Measurements from ENCODE around the gene MRPS5.
"Not testable (repeated sequence)": the region's sequence is repeated elsewhere in the genome, so short reads cannot be mapped to it uniquely, and the experiment has no call there.

Gene MRPS5

DNA sequence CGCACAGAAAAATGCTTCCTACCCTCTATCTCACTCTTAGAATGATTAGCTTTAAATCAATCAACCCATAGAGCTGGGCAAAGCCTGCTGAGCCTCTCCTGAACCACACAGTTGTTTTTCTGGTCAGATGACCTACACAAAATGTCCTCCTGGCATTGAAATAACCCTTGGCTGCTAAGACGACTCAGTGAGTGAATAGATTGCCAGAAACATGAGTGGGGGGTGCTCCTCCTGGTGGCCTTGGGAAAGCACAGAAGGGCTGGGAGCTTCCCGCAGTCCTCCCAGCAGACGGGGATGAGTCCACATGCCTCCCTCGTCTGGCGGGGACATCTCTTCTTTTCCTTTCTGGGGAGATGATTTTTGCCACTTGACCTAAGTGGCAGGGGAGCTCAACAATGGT lies 81.2 kb downstream of the MRPS5 start:
- Histone ChIP-seq H3K36me3 (no peaks in the 10 kb centered on the region), H3K4me1 (no peaks in the 10 kb centered on the region), H3K27me3 (no peaks in the 10 kb centered on the region), H4K20me1 (peaks cover 0 to 6% (median 0%) of the 10 kb centered on the region in 11 experiments; a peak in 3 of 22 replicates), H3K4me2 (no peak overlapping the region), H3K9ac (no peak overlapping the region), H3K27ac (no peak overlapping the region), H3K4me3 (no peak overlapping the region), H3K9me3 (replicated peaks in 1 of 11) (peaks cover 0 to 16% (median 0%) of the 10 kb centered on the region in 11 experiments; a peak in 7 of 22 replicates)
- TF ChIP-seq Cebpa-rat (IDR thresholded peaks at IDR 0.05): no peak

- Histone ChIP-seq H4K20me1 (peaks cover 0 to 6% (median 0%) of the 10 kb centered on the region in 11 experiments; a peak in 3 of 22 replicates), H3K27me3 (no peaks in the 10 kb centered on the region), H3K4me3 (no peak overlapping the region), H3K4me1 (no peaks in the 10 kb centered on the region), H3K9me3 (replicated peaks in 1 of 11) (peaks cover 0 to 16% (median 0%) of the 10 kb centered on the region in 11 experiments; a peak in 7 of 22 replicates), H3K36me3 (no peaks in the 10 kb centered on the region), H3K9ac (no peak overlapping the region), H3K27ac (no peak overlapping the region), H3K4me2 (no peak overlapping the region)
- TF ChIP-seq Cebpa-rat (IDR thresholded peaks at IDR 0.05): no peak
These were observed 81.6 kb downstream of the MRPS5 start for GRCh38 chr2:95039978-95040377.

DNA sequence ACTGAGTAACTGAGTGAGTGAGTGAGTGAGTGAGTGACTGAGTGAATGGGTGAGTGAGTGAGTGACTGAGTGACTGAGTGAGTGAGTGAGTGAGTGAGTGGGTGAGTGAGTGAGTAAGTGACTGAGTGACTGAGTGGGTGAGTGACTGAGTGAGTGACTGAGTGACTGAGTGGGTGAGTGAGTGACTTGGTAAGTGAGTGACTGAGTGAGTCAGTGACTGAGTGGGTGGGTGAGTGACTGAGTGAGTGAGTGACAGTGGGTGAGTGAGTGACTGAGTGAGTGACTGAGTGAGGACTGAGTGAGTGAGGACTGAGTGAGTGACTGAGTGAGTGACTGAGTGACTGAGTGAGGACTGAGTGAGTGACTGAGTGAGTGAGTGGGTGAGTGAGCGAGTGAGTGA lies 82.2 kb downstream of the MRPS5 start:
- Histone ChIP-seq H3K9me3 (replicated peaks in 1 of 11) (peaks cover 0 to 16% (median 0%) of the 10 kb centered on the region in 11 experiments; a peak in 7 of 22 replicates), H4K20me1 (peaks cover 0 to 6% (median 0%) of the 10 kb centered on the region in 11 experiments; a peak in 3 of 22 replicates), H3K9ac (no peak overlapping the region), H3K36me3 (no peaks in the 10 kb centered on the region), H3K27ac (no peak overlapping the region), H3K4me2 (no peak overlapping the region), H3K4me1 (no peaks in the 10 kb centered on the region), H3K4me3 (no peak overlapping the region), H3K27me3 (no peaks in the 10 kb centered on the region)
- no peak for TF ChIP-seq Cebpa-rat (IDR thresholded peaks at IDR 0.05)

- H3K9me3 ChIP-seq (replicated peaks in 1 of 11): peaks cover 0 to 16% (median 0%) of the 10 kb centered on the region in 11 experiments; a peak in 7 of 22 replicates
- no peaks in the 10 kb centered on the region for H3K27me3 ChIP-seq
- no peaks in the 10 kb centered on the region for H3K4me1 ChIP-seq
- no peak overlapping the region for H3K4me3 ChIP-seq
- H3K4me2 ChIP-seq: no peak overlapping the region
- no peak for TF ChIP-seq Cebpa-rat (IDR thresholded peaks at IDR 0.05)
- H4K20me1 ChIP-seq: peaks cover 0 to 6% (median 0%) of the 10 kb centered on the region in 11 experiments; a peak in 3 of 22 replicates
- H3K9ac ChIP-seq: no peak overlapping the region
- H3K36me3 ChIP-seq: no peaks in the 10 kb centered on the region
- no peak overlapping the region for H3K27ac ChIP-seq
These were observed 82.8 kb downstream of the MRPS5 start for GRCh38 chr2:95038635-95039298.

GRCh38 chr2:95037841-95038585 lies 83.6 kb downstream of the MRPS5 start:
- not testable (repeated sequence) for H3K4me3 ChIP-seq

DNA sequence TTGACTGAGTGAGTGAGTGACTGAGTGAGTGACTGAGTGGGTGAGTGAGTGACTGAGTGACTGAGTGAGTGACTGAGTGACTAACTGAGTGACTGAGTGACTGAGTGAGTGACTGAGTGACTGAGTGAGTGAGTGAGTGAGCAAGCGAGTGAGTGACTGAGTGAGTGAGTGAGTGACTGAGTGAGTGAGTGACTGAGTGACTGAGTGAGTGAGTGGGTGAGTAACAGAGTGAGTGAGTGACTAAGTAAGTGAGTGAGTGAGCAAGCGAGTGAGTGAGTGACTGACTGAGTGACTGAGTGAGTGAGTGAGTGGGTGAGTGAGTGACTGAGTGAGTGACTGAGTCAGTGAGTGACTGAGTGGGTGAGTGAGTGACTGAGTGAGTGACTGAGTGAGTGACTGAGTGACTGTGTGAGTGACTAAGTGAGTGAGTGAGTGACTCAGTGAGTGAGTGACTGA lies 84.2 kb downstream of the MRPS5 start:
- Histone ChIP-seq H3K27me3 (no peaks in the 10 kb centered on the region), H3K9ac (no peak overlapping the region), H3K27ac (no peak overlapping the region), H3K36me3 (no peaks in the 10 kb centered on the region), H3K9me3 (replicated peaks in 1 of 11) (peaks cover 0 to 16% (median 0%) of the 10 kb centered on the region in 11 experiments; a peak in 7 of 22 replicates), H3K4me2 (no peak overlapping the region), H3K4me1 (no peaks in the 10 kb centered on the region), H3K4me3 (no peak overlapping the region), H4K20me1 (no peaks in the 10 kb centered on the region; a peak in 2 of 22 replicates)
- TF ChIP-seq Cebpa-rat (IDR thresholded peaks at IDR 0.05): no peak

More at GRCh38 chr2:95037841-95038585, 83.6 kb downstream of the MRPS5 start:
- H3K9me3 ChIP-seq (replicated peaks in 1 of 11): peaks cover 0 to 16% (median 0%) of the 10 kb centered on the region in 11 experiments; a peak in 7 of 22 replicates
- H3K36me3 ChIP-seq, H3K27ac ChIP-seq, H3K4me2 ChIP-seq, H4K20me1 ChIP-seq, H3K9ac ChIP-seq, H3K4me1 ChIP-seq, H3K27me3 ChIP-seq: not testable (repeated sequence)

- H3K4me1 ChIP-seq: no peaks in the 10 kb centered on the region
- H3K4me3 ChIP-seq: no peak overlapping the region
- H3K9me3 ChIP-seq (replicated peaks in 1 of 11): peaks cover 0 to 16% (median 0%) of the 10 kb centered on the region in 11 experiments; a peak in 7 of 22 replicates
- H3K36me3 ChIP-seq: no peaks in the 10 kb centered on the region
- H3K4me2 ChIP-seq: no peak overlapping the region
- no peaks in the 10 kb centered on the region; a peak in 1 of 22 replicates for H4K20me1 ChIP-seq
- H3K27ac ChIP-seq: no peak overlapping the region
- TF ChIP-seq Cebpa-rat (IDR thresholded peaks at IDR 0.05): no peak
- no peaks in the 10 kb centered on the region for H3K27me3 ChIP-seq
- H3K9ac ChIP-seq: no peak overlapping the region
These were observed 84.8 kb downstream of the MRPS5 start for GRCh38 chr2:95036596-95037383.

All from BLaER1 treated with 17β-estradiol and CSF1 and Interleukin-3, amounts not matched to agents 10 nM and 100 nM (cell line).